Trophoblast cell (in vitro differentiated cells and primary cell): ENCODE data around the gene FBXO39.

ENCODE experiments used
- DNase-seq, 2 donors: peaks; one replicate each; pipeline ENCODE4 v3.0.0-alpha.2; 2016
- H2AFZ ChIP-seq: 2 replicates; pipeline ENCODE4 v1.6.1; 2013; ENCODE audit warnings: low read length, moderate library complexity, mild to moderate bottlenecking; ENCODE audit not compliant: insufficient read depth, poor library complexity
- H2AK5ac ChIP-seq: 2 replicates; pipeline ENCODE4 v1.6.1; 2013; ENCODE audit warnings: mild to moderate bottlenecking, low read length
- H2BK120ac ChIP-seq: 2 replicates; pipeline ENCODE4 v1.6.1; 2013; ENCODE audit warnings: low read length, mild to moderate bottlenecking, moderate library complexity; ENCODE audit not compliant: insufficient read depth, poor library complexity
- H2BK12ac ChIP-seq: 2 replicates; pipeline ENCODE4 v1.6.1; 2013; ENCODE audit warnings: mild to moderate bottlenecking, low read length, moderate library complexity
- H2BK5ac ChIP-seq: 2 replicates; pipeline ENCODE4 v1.6.1; 2013; ENCODE audit warnings: low read length, low read depth, moderate library complexity, mild to moderate bottlenecking; ENCODE audit not compliant: poor library complexity
- H3K14ac ChIP-seq: 2 replicates; pipeline ENCODE4 v1.6.1; 2013; ENCODE audit warnings: mild to moderate bottlenecking, low read length
- H3K18ac ChIP-seq: 2 replicates; pipeline ENCODE4 v1.6.1; 2013; ENCODE audit warnings: mild to moderate bottlenecking, low read length
- H3K23ac ChIP-seq: 2 replicates; pipeline ENCODE4 v1.6.1; 2013; ENCODE audit warnings: low read length
- H3K27ac ChIP-seq: 2 replicates; pipeline ENCODE4 v1.5.1; 2013; ENCODE audit warnings: low read depth, mild to moderate bottlenecking, inconsistent platforms, low read length, moderate library complexity
- H3K27me3 ChIP-seq: 2 replicates; pipeline ENCODE4 v1.6.1; 2013; ENCODE audit warnings: inconsistent platforms, mild to moderate bottlenecking, low read length, moderate library complexity; ENCODE audit not compliant: insufficient read depth
- H3K36me3 ChIP-seq, 2 experiments: 1 replicate in 1 of 2; 2 replicates in 1 of 2; pipeline ENCODE4 v1.6.1; 2013; ENCODE audit warnings: low read length in 2 of 2, mild to moderate bottlenecking in 2 of 2, moderate library complexity in 1 of 2; ENCODE audit not compliant: insufficient read depth in 2 of 2, control insufficient read depth in 1 of 2
- H3K4ac ChIP-seq: 2 replicates; pipeline ENCODE4 v1.6.1; 2013; ENCODE audit warnings: low read depth, mild to moderate bottlenecking, low read length, moderate library complexity
- H3K4me1 ChIP-seq, 2 experiments: 1 replicate in 1 of 2; 2 replicates in 1 of 2; pipeline ENCODE4 v1.6.1; 2013; ENCODE audit warnings: low read length in 2 of 2, mild to moderate bottlenecking in 2 of 2, moderate library complexity in 1 of 2; ENCODE audit not compliant: insufficient read depth in 2 of 2, control insufficient read depth in 1 of 2
- H3K4me2 ChIP-seq: 2 replicates; pipeline ENCODE4 v1.6.1; 2013; ENCODE audit warnings: inconsistent platforms, mild to moderate bottlenecking, low read length, moderate library complexity
- H3K4me3 ChIP-seq: 2 replicates; pipeline ENCODE4 v1.5.1; 2013; ENCODE audit warnings: mild to moderate bottlenecking, low read depth, low read length, inconsistent platforms
- H3K79me1 ChIP-seq: one replicate; pipeline ENCODE4 v1.6.1; 2013; ENCODE audit warnings: low read length
- H3K79me2 ChIP-seq: 2 replicates; pipeline ENCODE4 v1.6.1; 2013; ENCODE audit warnings: low read length, mild to moderate bottlenecking; ENCODE audit not compliant: control insufficient read depth, insufficient read depth, poor library complexity
- H3K9ac ChIP-seq: 2 replicates; pipeline ENCODE4 v1.6.1; 2013; ENCODE audit warnings: mild to moderate bottlenecking, low read length
- H3K9me3 ChIP-seq: 2 replicates; pipeline ENCODE4 v1.6.1; 2013; ENCODE audit warnings: low read depth, mild to moderate bottlenecking, control low read depth, inconsistent platforms, low read length; ENCODE audit not compliant: insufficient read depth
- H4K12ac ChIP-seq: 2 replicates; pipeline ENCODE4 v1.6.1; 2013; ENCODE audit warnings: low read depth, mild to moderate bottlenecking, low read length, moderate library complexity
- H4K8ac ChIP-seq: 2 replicates; pipeline ENCODE4 v1.6.1; 2013; ENCODE audit warnings: low read depth, mild to moderate bottlenecking, low read length, moderate library complexity
- H4K91ac ChIP-seq: one replicate; pipeline ENCODE4 v1.6.1; 2013; ENCODE audit warnings: low read depth, mild to moderate bottlenecking, low read length, moderate library complexity
- WGBS: extraction: QIAGEN DNeasy Blood & Tissue Kit; methylation state at CpG from one replicate; pipeline ENCODE4 v1.1.7; 2013; ENCODE audit warnings: missing lambda C conversion rate; ENCODE audit not compliant: insufficient read length, insufficient coverage; ENCODE audit errors: extremely low coverage; 5-methylcytosine and 5-hydroxymethylcytosine counted together

The FBXO39 gene

DNA sequence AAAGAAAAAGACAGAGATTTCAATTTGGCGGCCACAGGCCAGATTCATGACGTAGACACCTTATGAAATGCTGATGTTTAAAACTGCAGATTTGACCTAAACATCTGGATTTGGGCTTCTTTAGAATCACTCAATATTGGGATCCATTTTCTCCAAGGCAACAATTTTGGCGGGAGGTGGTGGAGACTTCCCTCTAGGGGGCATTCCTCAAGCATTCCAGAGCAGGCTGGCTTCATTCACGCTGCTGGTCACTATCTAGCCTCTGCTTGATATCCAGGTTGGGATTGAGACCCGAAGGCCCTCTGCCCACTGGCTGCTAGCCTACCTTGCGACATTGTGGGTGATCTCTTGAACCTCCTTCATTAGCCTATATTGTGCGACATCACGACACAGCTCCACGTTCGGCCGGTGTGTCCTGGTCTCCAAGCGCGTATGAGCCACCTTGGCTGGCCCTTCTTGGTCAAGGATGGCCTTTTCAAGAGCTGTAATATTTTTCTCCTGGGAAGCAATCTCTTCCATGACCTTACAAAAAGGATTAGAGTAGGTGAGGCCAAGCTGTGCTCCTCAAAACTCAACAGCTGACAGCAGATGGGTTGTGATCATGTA is 24.5 kb downstream of the FBXO39 start:
- H3K23ac ChIP-seq = no peak overlapping the region
- H3K14ac ChIP-seq = no peak overlapping the region
- H3K4ac ChIP-seq = no peak overlapping the region
- H4K91ac ChIP-seq = no peak overlapping the region
- peaks cover 4 to 6% of the 10 kb centered on the region in 2 experiments for H3K4me1 ChIP-seq
- no peak overlapping the region for H3K18ac ChIP-seq
- WGBS = no CpG with 5 or more reads among the region's 13 CpGs
- no peaks in the 10 kb centered on the region for H3K79me1 ChIP-seq
- H3K36me3 ChIP-seq = no peaks in the 10 kb centered on the region
- no peak overlapping the region for H3K9ac ChIP-seq
- no peak overlapping the region for H2AFZ ChIP-seq
- H2BK5ac ChIP-seq = no peak overlapping the region
- no peaks in the 10 kb centered on the region for H3K27me3 ChIP-seq
- H4K8ac ChIP-seq = no peak overlapping the region
- no peak overlapping the region for H2BK12ac ChIP-seq
- no peaks in the 10 kb centered on the region for H3K79me2 ChIP-seq
- no peak overlapping the region for H2BK120ac ChIP-seq
- no peaks in the 10 kb centered on the region for H3K9me3 ChIP-seq
- DNase-seq = no peak
- H3K4me2 ChIP-seq = no peak overlapping the region
- H4K12ac ChIP-seq = no peak overlapping the region
- no peak overlapping the region for H2AK5ac ChIP-seq
- no peak overlapping the region for H3K4me3 ChIP-seq
- no peak overlapping the region for H3K27ac ChIP-seq

DNA sequence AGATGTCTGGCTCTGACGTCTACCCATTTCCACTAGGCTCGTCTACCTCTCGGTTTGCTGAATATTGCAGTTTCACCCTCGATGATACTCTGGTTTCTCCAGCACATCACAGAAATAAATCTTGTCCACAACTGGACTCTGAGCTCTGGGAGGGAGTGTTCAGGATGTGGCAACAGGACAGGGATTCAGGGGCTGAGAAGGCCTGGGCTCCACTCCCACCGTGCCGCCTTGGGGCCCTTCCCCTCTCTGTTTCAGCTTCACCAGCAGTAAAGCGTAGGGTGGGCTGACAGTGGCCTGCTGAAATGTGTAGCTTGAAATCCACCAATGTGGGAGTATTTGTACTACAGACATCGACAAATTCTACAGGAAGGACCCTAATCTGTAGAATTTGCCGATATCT is 35.5 kb downstream of the FBXO39 start:
- Histone ChIP-seq H2AK5ac (no peak overlapping the region), H4K91ac (no peak overlapping the region), H3K9me3 (peaks cover 3% of the 10 kb centered on the region), H3K79me1 (no peaks in the 10 kb centered on the region), H3K27me3 (no peaks in the 10 kb centered on the region), H3K4me3 (no peak overlapping the region), H4K8ac (no peak overlapping the region), H3K4me2 (no peak overlapping the region), H2BK120ac (no peak overlapping the region), H2AFZ (no peak overlapping the region), H3K23ac (no peak overlapping the region), H3K4me1 (no peaks in the 10 kb centered on the region), H3K79me2 (no peaks in the 10 kb centered on the region), H3K18ac (no peak overlapping the region), H3K14ac (no peak overlapping the region), H4K12ac (no peak overlapping the region), H3K9ac (no peak overlapping the region), H2BK12ac (no peak overlapping the region), H3K36me3 (no peaks in the 10 kb centered on the region), H3K27ac (no peak overlapping the region), H2BK5ac (no peak overlapping the region), H3K4ac (no peak overlapping the region)
- DNase-seq = no peak
- no CpG with 5 or more reads among the region's 9 CpGs for WGBS

DNA sequence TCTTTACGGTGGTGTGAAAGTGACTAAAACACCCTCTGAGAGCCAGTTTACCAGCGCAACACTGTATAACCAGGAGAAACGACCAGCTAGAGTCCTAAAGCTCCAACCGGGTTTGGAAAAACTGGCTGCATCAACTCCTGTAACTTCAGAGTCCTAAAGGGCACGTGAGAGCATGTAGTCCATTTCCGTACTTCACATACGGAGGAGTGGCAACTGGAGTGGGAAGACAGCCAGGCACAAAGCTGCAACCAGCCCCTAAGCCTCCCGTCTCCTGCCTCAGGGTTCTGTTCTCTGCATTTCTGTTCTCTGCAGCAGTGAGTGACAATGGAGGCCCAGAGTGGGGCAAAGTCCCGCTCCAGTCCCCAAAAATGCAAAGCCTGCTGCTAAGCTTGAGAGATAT is 36.3 kb downstream of the FBXO39 start:
- Histone ChIP-seq H3K4me3 (no peak overlapping the region), H3K79me2 (no peaks in the 10 kb centered on the region), H3K9me3 (peaks cover 3% of the 10 kb centered on the region), H2BK5ac (no peak overlapping the region), H4K8ac (no peak overlapping the region), H3K9ac (no peak overlapping the region), H3K23ac (no peak overlapping the region), H3K14ac (no peak overlapping the region), H3K36me3 (no peaks in the 10 kb centered on the region), H3K79me1 (no peaks in the 10 kb centered on the region), H3K27ac (no peak overlapping the region), H2AFZ (no peak overlapping the region), H2BK12ac (no peak overlapping the region), H3K4ac (no peak overlapping the region), H3K18ac (no peak overlapping the region), H2AK5ac (no peak overlapping the region), H3K4me2 (no peak overlapping the region), H4K12ac (no peak overlapping the region), H3K27me3 (no peaks in the 10 kb centered on the region), H4K91ac (no peak overlapping the region), H2BK120ac (no peak overlapping the region), H3K4me1 (no peaks in the 10 kb centered on the region)
- no peak for DNase-seq
- WGBS = no CpG with 5 or more reads among the region's 9 CpGs

DNA sequence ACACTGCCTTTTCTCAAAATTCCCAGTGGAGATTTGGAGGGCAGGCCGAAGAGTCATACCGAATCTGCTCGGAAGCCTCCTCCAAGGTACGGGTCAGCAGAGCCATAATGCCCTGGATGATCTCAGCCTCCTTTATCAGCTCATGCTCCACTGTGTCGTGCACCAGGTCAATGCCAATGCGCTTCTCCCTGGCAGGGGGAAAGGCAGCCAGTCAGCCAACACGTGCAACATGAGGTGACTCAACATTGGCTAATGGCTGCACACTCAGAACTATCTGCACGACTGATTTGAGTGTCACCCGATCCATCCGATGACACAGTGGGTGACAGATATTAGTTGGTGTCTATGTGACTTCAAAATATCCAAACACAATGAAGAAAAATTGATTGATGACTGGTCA is 39.8 kb downstream of the FBXO39 start:
- Histone ChIP-seq H3K9ac (no peak overlapping the region), H3K36me3 (no peaks in the 10 kb centered on the region), H2BK12ac (no peak overlapping the region), H3K14ac (no peak overlapping the region), H3K4ac (no peak overlapping the region), H3K9me3 (peaks cover 5% of the 10 kb centered on the region), H3K18ac (no peak overlapping the region), H3K79me1 (peaks cover 2% of the 10 kb centered on the region), H2BK5ac (no peak overlapping the region), H2AK5ac (no peak overlapping the region), H4K91ac (no peak overlapping the region), H3K79me2 (no peaks in the 10 kb centered on the region), H3K4me2 (no peak overlapping the region), H3K23ac (no peak overlapping the region), H4K12ac (no peak overlapping the region), H2BK120ac (no peak overlapping the region), H3K27me3 (no peaks in the 10 kb centered on the region), H3K4me1 (peaks cover 4 to 5% of the 10 kb centered on the region in 2 experiments), H3K27ac (no peak overlapping the region), H2AFZ (no peak overlapping the region), H4K8ac (no peak overlapping the region), H3K4me3 (no peak overlapping the region)
- no CpG with 5 or more reads among the region's 10 CpGs for WGBS
- DNase-seq = no peak
